Measurements from ENCODE around the gene ADAP2.
"Not testable (repeated sequence)": the region's sequence is repeated elsewhere in the genome, so short reads cannot be mapped to it uniquely, and the experiment has no call there.

The ADAP2 gene

GRCh38 chr17:30929861-30930260 lies 8.1 kb downstream of the ADAP2 start:
- DNase-seq (ENCODE audit: low read depth) = not testable (repeated sequence)

- DNase-seq (ENCODE audit: low read depth) = no peak
Measured at GRCh38 chr17:30930495-30930894, 8.8 kb downstream of the ADAP2 start.

- not testable (repeated sequence) for DNase-seq (ENCODE audit: low read depth)
Measured at GRCh38 chr17:30931582-30931981, 9.8 kb downstream of the ADAP2 start.

GRCh38 chr17:30933966-30934365 lies 12.2 kb downstream of the ADAP2 start:
- DNase-seq (ENCODE audit: low read depth) = no peak

DNA sequence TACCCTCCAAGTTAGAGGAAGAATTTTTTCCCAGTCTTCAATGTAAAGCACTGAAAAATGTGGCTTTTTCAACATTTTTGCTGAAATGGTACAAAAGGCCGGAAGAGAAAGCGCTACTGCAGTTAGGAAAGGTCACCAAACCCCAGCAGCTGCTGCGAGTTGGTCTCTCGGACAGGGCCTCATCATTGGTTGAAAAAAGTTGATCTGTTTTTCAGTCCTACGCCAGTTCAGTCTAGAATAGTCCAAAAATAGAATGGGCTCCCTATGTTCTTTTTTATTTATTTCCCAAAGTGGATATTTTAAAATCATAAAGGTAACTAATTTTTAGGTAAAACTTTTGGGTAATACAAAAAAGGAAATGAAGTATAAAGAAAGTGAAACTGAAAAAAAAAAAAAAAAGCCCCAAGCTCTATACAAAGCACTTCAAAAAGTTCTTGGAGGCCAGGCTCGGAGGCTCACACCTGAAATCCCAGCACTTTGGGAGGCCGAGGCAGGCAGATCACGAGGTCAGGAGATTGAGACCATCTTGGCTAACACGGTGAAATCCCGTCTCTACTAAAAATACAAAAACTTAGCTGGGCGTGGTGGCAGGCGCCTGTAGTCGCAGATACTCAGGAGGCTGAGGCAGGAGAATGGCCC lies 17.4 kb downstream of the ADAP2 start:
- DNase-seq (ENCODE audit: low read depth) = no peak

GRCh38 chr17:30942308-30943079 lies 20.7 kb downstream of the ADAP2 start:
- no peak for DNase-seq (ENCODE audit: low read depth)

DNA sequence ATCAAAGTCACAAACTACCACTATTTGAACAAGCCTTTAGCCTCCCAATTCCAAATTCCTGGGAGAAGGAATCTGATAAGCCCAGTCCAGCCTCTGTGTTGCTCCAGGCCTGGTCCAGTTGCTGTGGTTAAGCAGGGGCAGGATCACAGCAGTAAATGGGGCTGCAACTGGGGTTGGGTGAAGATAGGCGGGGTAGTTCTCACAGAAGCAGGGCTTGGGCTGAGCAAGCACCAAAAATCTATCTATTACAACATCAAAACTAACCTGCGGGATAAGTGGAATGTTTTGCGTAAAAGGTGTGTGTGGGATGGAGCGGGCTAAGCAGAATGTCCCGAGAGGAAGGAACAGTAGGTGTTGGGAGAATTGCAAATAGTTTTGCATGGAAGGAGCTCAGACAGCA lies 26.1 kb downstream of the ADAP2 start:
- DNase-seq (ENCODE audit: low read depth) = no peak

- no peak for DNase-seq (ENCODE audit: low read depth)
Measured at GRCh38 chr17:30950189-30950588, 28.4 kb downstream of the ADAP2 start.

DNA sequence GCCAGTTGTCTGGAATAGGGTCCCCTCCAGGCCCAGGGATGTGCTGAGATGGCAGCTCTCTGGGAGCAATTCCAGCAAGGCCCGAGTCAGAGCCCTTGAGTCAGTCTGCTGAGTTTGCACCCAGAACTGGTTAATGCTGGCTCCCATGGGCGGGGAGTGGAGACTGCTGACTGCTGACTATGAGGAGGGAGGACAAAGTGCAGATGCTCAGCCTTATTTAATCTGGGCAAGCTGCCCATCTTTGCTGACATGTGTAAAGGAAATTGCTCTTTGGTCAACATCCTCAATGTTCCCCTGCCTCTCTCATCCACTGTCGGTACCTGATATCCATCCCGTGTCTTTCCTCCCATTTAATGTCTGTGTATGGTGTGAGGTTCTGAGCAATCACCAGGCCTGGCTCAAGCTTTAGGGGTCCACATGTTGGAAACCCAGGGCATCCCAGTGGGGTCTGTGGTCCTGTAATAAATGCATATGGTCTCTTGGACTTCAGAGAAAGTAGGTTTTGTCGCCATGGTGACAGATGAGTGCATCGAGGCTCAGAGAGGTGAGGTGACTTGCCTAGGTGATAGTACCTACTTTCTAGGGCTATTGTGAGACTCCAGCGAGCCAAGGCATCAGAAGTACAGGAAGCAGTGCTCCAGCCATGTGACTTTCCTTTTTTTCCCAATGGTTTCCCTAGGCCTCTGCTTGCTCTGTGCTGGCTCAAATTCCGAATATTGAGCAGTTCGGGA lies 29.1 kb downstream of the ADAP2 start:
- DNase-seq (ENCODE audit: low read depth) = no peak

DNA sequence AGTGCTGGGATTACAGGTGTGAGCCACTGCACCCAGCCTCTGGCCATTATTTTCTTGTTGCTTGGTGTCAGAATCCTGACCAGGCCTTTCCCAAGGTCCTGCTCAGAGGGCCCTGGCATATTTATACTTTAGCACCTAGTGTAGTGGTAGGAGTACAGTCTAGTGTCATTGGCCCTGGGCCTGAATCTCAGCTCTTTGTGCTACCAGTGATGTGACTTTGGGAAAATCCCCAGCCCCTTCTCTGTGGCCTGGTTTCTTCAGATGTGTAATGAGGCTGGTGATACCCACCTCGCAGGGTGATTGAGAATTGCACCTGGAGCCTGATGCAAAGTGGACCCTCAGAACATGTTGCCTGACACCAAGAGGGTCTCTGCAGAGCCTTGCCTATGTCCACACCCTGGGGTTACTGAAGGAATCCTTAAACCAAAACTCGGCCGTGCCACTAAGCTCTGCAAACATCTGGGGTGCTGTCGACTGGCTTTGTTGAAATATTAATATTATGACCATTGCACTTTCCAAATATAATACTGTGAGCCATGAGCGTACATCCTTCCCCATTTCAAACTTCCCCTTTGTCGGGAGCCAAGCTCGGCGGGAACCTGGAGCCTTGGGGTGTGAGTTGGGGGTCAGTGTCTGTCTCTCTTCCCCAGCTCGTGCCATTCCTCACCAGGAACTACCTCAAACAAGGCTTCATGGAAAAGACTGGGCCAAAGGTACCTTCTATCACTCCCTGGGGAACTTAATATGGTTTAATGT lies 31.1 kb downstream of the ADAP2 start:
- no peak for DNase-seq (ENCODE audit: low read depth)

GRCh38 chr17:30954046-30954830 lies 32.5 kb downstream of the ADAP2 start:
- DNase-seq (ENCODE audit: low read depth) = no peak

GRCh38 chr17:30956764-30957374 lies 35.1 kb downstream of the ADAP2 start:
- no peak for DNase-seq (ENCODE audit: low read depth)

- DNase-seq (ENCODE audit: low read depth) = no peak
Measured at GRCh38 chr17:30957741-30958140, 36.0 kb downstream of the ADAP2 start.

- no peak for DNase-seq (ENCODE audit: low read depth)
Measured at GRCh38 chr17:30958187-30958586, 36.4 kb downstream of the ADAP2 start.

- DNase-seq (ENCODE audit: low read depth) = no peak
Measured at GRCh38 chr17:30961209-30962188, 39.8 kb downstream of the ADAP2 start.

GRCh38 chr17:30964312-30964711 lies 42.6 kb downstream of the ADAP2 start:
- DNase-seq (ENCODE audit: low read depth) = not testable (repeated sequence)

GRCh38 chr17:30964876-30965275 lies 43.1 kb downstream of the ADAP2 start:
- DNase-seq (ENCODE audit: low read depth) = no peak

DNA sequence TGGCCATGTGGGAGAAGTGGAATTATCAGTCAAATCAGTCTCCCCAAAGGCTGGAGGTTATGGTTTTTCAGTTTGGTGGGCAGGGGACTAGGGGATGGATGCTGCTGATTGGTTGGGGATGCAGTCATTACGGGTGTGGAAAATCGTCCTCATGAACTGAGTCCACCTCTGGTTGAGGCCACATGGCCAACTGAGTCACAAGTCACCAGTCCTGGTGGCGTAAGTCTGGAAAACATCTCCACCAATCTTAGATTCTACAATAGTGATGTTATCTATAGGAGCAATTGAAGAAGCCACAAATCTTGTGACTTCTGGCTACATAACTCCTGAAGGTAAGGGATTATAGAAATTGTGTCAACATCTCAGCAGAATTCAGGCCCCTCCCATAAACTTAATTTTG lies 43.9 kb downstream of the ADAP2 start:
- DNase-seq (ENCODE audit: low read depth) = no peak

- not testable (repeated sequence) for DNase-seq (ENCODE audit: low read depth)
Measured at GRCh38 chr17:30967911-30968310, 46.2 kb downstream of the ADAP2 start.
